ENCODE results near the gene ZNF148. TPM values are rescaled to one million over a fixed set of nuclear protein-coding genes. Genes with fewer than 3 reads are reported as not detected.
A peak's percentile ranks its signal among the peaks of the same experiment; 100 is the strongest.

The ZNF148 gene
- total RNA-seq, 4 donors from 2014 or later = 64.2 to 86.7 (median 75.3) TPM

- no peaks in the 10 kb centered on the region for H3K36me3 ChIP-seq
- peak within 1 kb of the TSS; percentile 51 to 84 (median 54) for H3K4me3 ChIP-seq (replicated peaks in 1 of 3)
- DNase-seq = peak; percentile 49 to 50
- peak within 1 kb of the TSS; percentile 48 to 73 (median 70) for H3K27ac ChIP-seq
- WGBS, 2 donors = 24 to 40% methylated on average over 7 to 10 of the region's 55 CpGs
- TF ChIP-seq, protein P1, sequence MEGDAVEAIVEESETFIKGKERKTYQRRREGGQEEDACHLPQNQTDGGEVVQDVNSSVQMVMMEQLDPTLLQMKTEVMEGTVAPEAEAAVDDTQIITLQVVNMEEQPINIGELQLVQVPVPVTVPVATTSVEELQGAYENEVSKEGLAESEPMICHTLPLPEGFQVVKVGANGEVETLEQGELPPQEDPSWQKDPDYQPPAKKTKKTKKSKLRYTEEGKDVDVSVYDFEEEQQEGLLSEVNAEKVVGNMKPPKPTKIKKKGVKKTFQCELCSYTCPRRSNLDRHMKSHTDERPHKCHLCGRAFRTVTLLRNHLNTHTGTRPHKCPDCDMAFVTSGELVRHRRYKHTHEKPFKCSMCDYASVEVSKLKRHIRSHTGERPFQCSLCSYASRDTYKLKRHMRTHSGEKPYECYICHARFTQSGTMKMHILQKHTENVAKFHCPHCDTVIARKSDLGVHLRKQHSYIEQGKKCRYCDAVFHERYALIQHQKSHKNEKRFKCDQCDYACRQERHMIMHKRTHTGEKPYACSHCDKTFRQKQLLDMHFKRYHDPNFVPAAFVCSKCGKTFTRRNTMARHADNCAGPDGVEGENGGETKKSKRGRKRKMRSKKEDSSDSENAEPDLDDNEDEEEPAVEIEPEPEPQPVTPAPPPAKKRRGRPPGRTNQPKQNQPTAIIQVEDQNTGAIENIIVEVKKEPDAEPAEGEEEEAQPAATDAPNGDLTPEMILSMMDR (IDR thresholded peaks at IDR 0.05) = no peak
- peak in 1 of 2 donors; percentile 44 for TF ChIP-seq POLR2A (IDR thresholded peaks at IDR 0.05)
- H3K27me3 ChIP-seq = no peaks in the 10 kb centered on the region
- no peaks in the 10 kb centered on the region for H3K9me3 ChIP-seq
- intact Hi-C loops (cut with DNase I) = no loop called here
- peaks cover 23 to 24% of the 10 kb centered on the region in 2 donors for H3K4me1 ChIP-seq
Measured at GRCh38 chr3:125212509-125213363, 162.4 kb downstream of the ZNF148 start, which contains the start of gene SLC12A8. Gene SLC12A8, minus strand, starts transcription at chr3:125212748. Its CDS starts 1,399 bp downstream, at chr3:125211349.

GRCh38 chr3:125212091-125212508, 163.0 kb downstream of the ZNF148 start:
- Histone ChIP-seq H3K4me3 (replicated peaks in 1 of 3) (peak overlapping the region; percentile 51 to 84 (median 54)), H3K4me1 (peaks cover 25 to 27% of the 10 kb centered on the region in 2 donors), H3K9me3 (no peaks in the 10 kb centered on the region), H3K27me3 (no peaks in the 10 kb centered on the region), H3K27ac (peak overlapping the region; percentile 48 to 73 (median 70)), H3K36me3 (no peaks in the 10 kb centered on the region)
- intact Hi-C loops (cut with DNase I) = no loop called here
- DNase-seq = peak; percentile 46 to 53
- no peak for TF ChIP-seq POLR2A (IDR thresholded peaks at IDR 0.05)
- TF ChIP-seq, protein P1 (IDR thresholded peaks at IDR 0.05) = no peak
- WGBS, 2 donors = 2 to 13% methylated on average over 10 to 11 of the region's 28 CpGs

DNA sequence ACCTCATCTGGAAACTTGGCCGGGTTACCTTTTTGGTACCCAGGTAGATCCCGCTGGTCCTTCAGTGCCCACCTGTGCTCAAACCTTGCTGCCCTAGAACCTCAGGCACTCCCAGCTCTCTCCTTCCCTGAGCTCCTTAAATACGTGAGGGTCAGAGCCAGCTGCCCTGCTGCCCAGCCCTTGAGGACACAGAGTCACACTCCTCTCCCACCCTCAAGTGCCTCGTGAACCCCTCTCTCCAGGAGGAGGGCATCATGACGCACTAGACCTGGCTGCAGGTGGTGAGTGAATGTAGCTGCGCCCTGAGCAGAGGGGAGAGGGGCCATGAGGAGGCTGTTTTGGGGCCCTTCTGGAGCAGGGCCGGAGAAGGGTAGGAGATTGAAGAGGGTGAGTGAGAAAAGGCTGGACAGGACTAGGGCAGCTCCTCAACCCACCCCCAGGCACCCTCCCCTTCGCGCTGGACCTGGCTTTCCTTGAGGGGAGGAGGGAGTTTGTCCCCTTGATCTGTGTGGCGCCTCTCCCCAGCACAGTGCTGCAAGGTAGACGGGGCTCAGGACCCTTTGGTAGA, 163.5 kb downstream of the ZNF148 start:
- Histone ChIP-seq H3K36me3 (no peaks in the 10 kb centered on the region), H3K4me1 (peaks cover 25 to 32% of the 10 kb centered on the region in 2 donors), H3K27me3 (no peaks in the 10 kb centered on the region), H3K4me3 (replicated peaks in 1 of 3) (peak overlapping the region in 2 of 3 donors; percentile 51 to 84), H3K9me3 (no peaks in the 10 kb centered on the region), H3K27ac (peak overlapping the region; percentile 48 to 73 (median 70))
- 29 to 42% methylated on average over 11 of the region's 11 CpGs for WGBS, 2 donors
- DNase-seq = peak; percentile 43 to 55
- intact Hi-C loops (cut with DNase I) = no loop called here
- peak in 1 of 2 donors; percentile 46 for TF ChIP-seq POLR2A (IDR thresholded peaks at IDR 0.05)
- TF ChIP-seq, protein P1 (IDR thresholded peaks at IDR 0.05) = no peak

GRCh38 chr3:125207949-125208568, 167.1 kb downstream of the ZNF148 start:
- no peaks in the 10 kb centered on the region for H3K9me3 ChIP-seq
- 67 to 75% methylated on average over 1 of the region's 1 CpG for WGBS, 2 donors
- peaks cover 23 to 30% of the 10 kb centered on the region in 2 donors for H3K4me1 ChIP-seq
- DNase-seq = peak in 1 of 2 donors; percentile 32
- no peak overlapping the region for H3K4me3 ChIP-seq (replicated peaks in 1 of 3)
- no peaks in the 10 kb centered on the region for H3K36me3 ChIP-seq
- TF ChIP-seq POLR2A (IDR thresholded peaks at IDR 0.05) = no peak
- TF ChIP-seq, protein P1 (IDR thresholded peaks at IDR 0.05) = no peak
- no peaks in the 10 kb centered on the region for H3K27me3 ChIP-seq
- intact Hi-C loops (cut with DNase I) = no loop called here
- H3K27ac ChIP-seq = peak overlapping the region; percentile 43 to 72 (median 72)
